OCI-LY7 (cell line): Measurements from ENCODE around the gene PPBP. TPM values are rescaled to one million over a fixed set of nuclear protein-coding genes. Genes with fewer than 3 reads are reported as not detected.

Source experiments
- BruUV-seq: library from RNA; stranded (reverse); fragments of 400-500 nt; replicated peaks from 2 replicates; lab custom pipeline; 2021; lab: Mats Ljungman, UMichigan
- CTCF ChIA-PET: fragments of 300-600 bp; sonication (Branson Sonifier 250); formaldehyde crosslinking; loops from one replicate; lab custom pipeline; 2022; ENCODE audit warnings: antibody characterized with exemption; ENCODE audit not compliant: unreplicated experiment; lab: Charles Lee
- POLR2A ChIA-PET: fragments of 300-600 bp; sonication (Branson Sonifier 250); formaldehyde crosslinking; loops from one replicate; lab custom pipeline; 2022; ENCODE audit warnings: antibody characterized with exemption; lab: Charles Lee
- DNase-seq: peaks from one replicate; pipeline ENCODE4 v3.0.0-alpha.2; 2015; ENCODE audit warnings: low spot score
- H2AFZ ChIP-seq: fragments of 200-600 bp; sonication (generic), shearing (Covaris generic); 2 replicates; pipeline ENCODE4 v1.6.1; 2014; ENCODE audit warnings: mild to moderate bottlenecking, antibody characterized with exemption, low read length, moderate library complexity
- H3K27ac ChIP-seq: fragments of 200-600 bp; sonication (generic); 2 replicates; pipeline ENCODE4 v1.5.1; 2014; ENCODE audit warnings: mixed run types, low read depth, mild to moderate bottlenecking, moderate library complexity, low read length, inconsistent platforms; ENCODE audit not compliant: poor library complexity, severe bottlenecking
- H3K36me3 ChIP-seq: fragments of 200-600 bp; sonication (generic); 2 replicates; pipeline ENCODE4 v1.6.1; 2014; ENCODE audit warnings: mild to moderate bottlenecking, antibody characterized with exemption, low read length, moderate library complexity, mixed read lengths; ENCODE audit not compliant: insufficient read depth
- H3K4me1 ChIP-seq: fragments of 200-600 bp; sonication (generic); 2 replicates; pipeline ENCODE4 v1.5.1; 2014; ENCODE audit warnings: mild to moderate bottlenecking, low read length; ENCODE audit not compliant: insufficient read depth, poor library complexity, severe bottlenecking
- H3K4me2 ChIP-seq: fragments of 200-600 bp; sonication (generic); 2 replicates; pipeline ENCODE4 v1.6.1; 2014; ENCODE audit warnings: mild to moderate bottlenecking, low read length
- H3K4me3 ChIP-seq: fragments of 200-600 bp; sonication (generic); 2 replicates; pipeline ENCODE4 v1.5.1; 2014; ENCODE audit warnings: mild to moderate bottlenecking, low read depth, low read length; ENCODE audit not compliant: poor library complexity, severe bottlenecking
- H3K79me2 ChIP-seq: fragments of 200-600 bp; sonication (generic); 2 replicates; pipeline ENCODE4 v1.6.1; 2016; ENCODE audit warnings: low read depth, mild to moderate bottlenecking, low read length, moderate library complexity, mixed read lengths; ENCODE audit not compliant: insufficient read depth
- H3K9me2 ChIP-seq: fragments of 200-600 bp; sonication (generic); 2 replicates; pipeline ENCODE4 v1.6.1; 2016; ENCODE audit warnings: mild to moderate bottlenecking, low read length, mixed read lengths; ENCODE audit not compliant: insufficient read depth
- H3K9me3 ChIP-seq: fragments of 200-600 bp; sonication (generic); 2 replicates; pipeline ENCODE4 v1.6.1; 2014; ENCODE audit warnings: mild to moderate bottlenecking, mixed run types, low read length, mixed read lengths
- H4K20me1 ChIP-seq: fragments of 200-600 bp; sonication (generic); 2 replicates; pipeline ENCODE4 v1.6.1; 2014; ENCODE audit warnings: mild to moderate bottlenecking, antibody characterized with exemption, low read length, moderate library complexity, mixed read lengths; ENCODE audit not compliant: insufficient read depth
- EZH2phosphoT487 ChIP-seq: fragments of 200-600 bp; sonication (generic); IDR thresholded peaks from 2 replicates; pipeline ENCODE4 v1.6.1; 2018; ENCODE audit warnings: low read depth, borderline replicate concordance, mild to moderate bottlenecking, mixed run types, antibody characterized with exemption, low read length, moderate library complexity, mixed read lengths
- intact Hi-C: fragments of 100-400 bp; cut with micrococcal nuclease; formaldehyde crosslinking; loops from one replicate; pipeline ENCODE4 v1.10.0; 2022; ENCODE audit not compliant: unreplicated experiment
- total RNA-seq, 2 experiments: library from RNA; depleted of rRNA in 1 of 2; stranded (reverse); fragments of >200 nt in 1 of 2; shearing (Covaris generic) in 1 of 2; gene quantifications; 2 replicates each; pipeline ENCODE4 v1.2.3, GENCODE V29; 2014 to 2022
- TF ChIP-seq, protein P1 (sequence below): fragments of 200-600 bp; sonication (generic); conservative IDR thresholded peaks from 2 replicates; pipeline ENCODE4 v1.5.1; 2014; ENCODE audit warnings: mild to moderate bottlenecking, antibody characterized with exemption, low read length, moderate library complexity, mixed read lengths

The PPBP gene
- total RNA-seq, 2 experiments from 2014 or later: not detected

DNA sequence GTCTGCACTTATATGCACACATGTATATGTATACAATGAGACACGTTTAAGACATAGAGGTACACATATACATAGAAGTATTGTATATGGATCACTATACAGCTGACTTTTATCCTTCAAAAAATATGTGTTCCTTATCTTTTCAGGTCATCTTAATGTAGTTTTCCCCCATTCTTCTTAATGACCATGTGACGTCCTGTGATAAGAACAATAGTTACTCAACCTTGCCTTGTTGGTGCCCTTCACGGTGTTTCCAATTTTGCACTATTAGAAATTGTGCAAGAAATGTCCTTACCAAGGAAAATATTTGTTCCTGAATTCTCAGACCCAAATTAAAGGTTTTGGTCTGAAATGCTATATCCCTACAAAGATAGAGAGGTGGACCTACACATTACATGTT, 1.0 kb upstream of the PPBP start:
- no peak overlapping the region for H2AFZ ChIP-seq
- H4K20me1 ChIP-seq: no peaks in the 10 kb centered on the region; the same call in 1 of the 2 replicates
- H3K4me2 ChIP-seq: no peak overlapping the region
- H3K9me2 ChIP-seq: no peaks in the 10 kb centered on the region
- H3K36me3 ChIP-seq: no peaks in the 10 kb centered on the region
- POLR2A ChIA-PET: no interaction called here
- H3K9me3 ChIP-seq: no peaks in the 10 kb centered on the region
- CTCF ChIA-PET: no interaction called here
- DNase-seq: no peak
- intact Hi-C loops: no loop called here
- no peak overlapping the region for H3K27ac ChIP-seq
- TF ChIP-seq, protein P1, sequence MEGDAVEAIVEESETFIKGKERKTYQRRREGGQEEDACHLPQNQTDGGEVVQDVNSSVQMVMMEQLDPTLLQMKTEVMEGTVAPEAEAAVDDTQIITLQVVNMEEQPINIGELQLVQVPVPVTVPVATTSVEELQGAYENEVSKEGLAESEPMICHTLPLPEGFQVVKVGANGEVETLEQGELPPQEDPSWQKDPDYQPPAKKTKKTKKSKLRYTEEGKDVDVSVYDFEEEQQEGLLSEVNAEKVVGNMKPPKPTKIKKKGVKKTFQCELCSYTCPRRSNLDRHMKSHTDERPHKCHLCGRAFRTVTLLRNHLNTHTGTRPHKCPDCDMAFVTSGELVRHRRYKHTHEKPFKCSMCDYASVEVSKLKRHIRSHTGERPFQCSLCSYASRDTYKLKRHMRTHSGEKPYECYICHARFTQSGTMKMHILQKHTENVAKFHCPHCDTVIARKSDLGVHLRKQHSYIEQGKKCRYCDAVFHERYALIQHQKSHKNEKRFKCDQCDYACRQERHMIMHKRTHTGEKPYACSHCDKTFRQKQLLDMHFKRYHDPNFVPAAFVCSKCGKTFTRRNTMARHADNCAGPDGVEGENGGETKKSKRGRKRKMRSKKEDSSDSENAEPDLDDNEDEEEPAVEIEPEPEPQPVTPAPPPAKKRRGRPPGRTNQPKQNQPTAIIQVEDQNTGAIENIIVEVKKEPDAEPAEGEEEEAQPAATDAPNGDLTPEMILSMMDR: no peak
- no peak for TF ChIP-seq EZH2phosphoT487
- H3K4me3 ChIP-seq: no peak overlapping the region
- BruUV-seq: no TSS peak
- no peaks in the 10 kb centered on the region for H3K79me2 ChIP-seq
- no peaks in the 10 kb centered on the region for H3K4me1 ChIP-seq

DNA sequence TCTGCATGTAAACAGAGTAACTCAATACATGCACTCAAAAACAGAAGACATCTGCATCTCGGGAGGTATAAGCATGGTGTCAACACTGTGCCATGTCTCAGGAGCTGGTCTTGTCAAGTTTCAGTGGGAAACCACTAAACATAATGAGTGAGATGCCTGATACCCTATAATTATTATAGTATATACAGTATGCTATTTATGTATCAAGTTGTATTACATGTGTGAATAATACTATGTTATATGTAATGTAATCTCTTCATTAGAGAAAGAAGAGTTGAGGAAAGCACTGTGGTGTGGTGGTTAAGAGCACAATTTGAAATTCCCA, 2.5 kb downstream of the PPBP start:
- no peak overlapping the region for H3K4me2 ChIP-seq
- H2AFZ ChIP-seq: no peak overlapping the region
- POLR2A ChIA-PET: no interaction called here

More for the DNA sequence above, 2.5 kb downstream of the PPBP start:
- H4K20me1 ChIP-seq: no peaks in the 10 kb centered on the region
- CTCF ChIA-PET: no interaction called here
- H3K79me2 ChIP-seq: no peaks in the 10 kb centered on the region
- TF ChIP-seq, protein P1: no peak
- TF ChIP-seq EZH2phosphoT487: no peak
- no peaks in the 10 kb centered on the region for H3K9me2 ChIP-seq
- H3K36me3 ChIP-seq: no peaks in the 10 kb centered on the region
- no peak for DNase-seq
- no peaks in the 10 kb centered on the region for H3K4me1 ChIP-seq
- no peak overlapping the region for H3K4me3 ChIP-seq
- H3K9me3 ChIP-seq: no peaks in the 10 kb centered on the region
- no peak overlapping the region for H3K27ac ChIP-seq
- intact Hi-C loops: no loop called here
- no TSS peak for BruUV-seq
